Ovary (tissue), 3 donors: ENCODE results near the gene AMPD2.

Experiments
- CTCF ChIP-seq, 3 donors: fragments of 450-650 bp in 2 of 3; fragments of 200-600 bp in 1 of 3; IDR thresholded peaks; one replicate each; pipeline versions ENCODE4 v1.5.1 to v1.8.0; 2016 to 2022; ENCODE audit warnings: antibody characterized with exemption in 3 of 3, mild to moderate bottlenecking in 1 of 3
- EP300 ChIP-seq: sonication (generic); formaldehyde crosslinking; IDR thresholded peaks from one replicate; pipeline ENCODE4 v1.6.1; 2017; ENCODE audit warnings: antibody characterized with exemption
- POLR2A ChIP-seq: fragments of 450-650 bp; IDR thresholded peaks from one replicate; pipeline ENCODE4 v1.6.1; 2017; ENCODE audit warnings: antibody characterized with exemption, mild to moderate bottlenecking, moderate library complexity
- donor health status: DM: no; HTN: no; CAD: no.

- TF ChIP-seq CTCF (IDR thresholded peaks at IDR 0.05), result no peak
- TF ChIP-seq EP300, result no peak
- TF ChIP-seq POLR2A, result no peak
Measured at GRCh38 chr1:109630081-109630897, 10.7 kb downstream of the AMPD2 start.
